Parathyroid adenoma (tissue), 2 donors: ENCODE measurements around the gene CACHD1.
"Not testable (repeated sequence)": the region's sequence is repeated elsewhere in the genome, so short reads cannot be mapped to it uniquely, and the experiment has no call there.

ENCODE experiments used
- H2AFZ ChIP-seq: fragments of 300-600 bp; sonication (generic); one replicate; pipeline ENCODE4 v1.7.0; 2017; ENCODE audit warnings: antibody characterized with exemption, mild to moderate bottlenecking
- H3K27ac ChIP-seq: fragments of 300-600 bp; sonication (generic); one replicate; pipeline ENCODE4 v1.7.0; 2017
- H3K27me3 ChIP-seq: fragments of 300-600 bp; sonication (generic); one replicate; pipeline ENCODE4 v1.7.0; 2017; ENCODE audit warnings: low read length; ENCODE audit not compliant: control insufficient read depth, insufficient read depth
- H3K36me3 ChIP-seq: fragments of 300-600 bp; sonication (generic); one replicate; pipeline ENCODE4 v1.7.0; 2017; ENCODE audit warnings: low read length; ENCODE audit not compliant: control insufficient read depth, insufficient read depth
- H3K4me1 ChIP-seq: fragments of 300-600 bp; sonication (generic); one replicate; pipeline ENCODE4 v1.7.0; 2017; ENCODE audit warnings: control low read depth
- H3K4me2 ChIP-seq: fragments of 300-600 bp; sonication (generic); one replicate; pipeline ENCODE4 v1.7.0; 2017; ENCODE audit warnings: low read length
- H3K4me3 ChIP-seq: fragments of 300-600 bp; sonication (generic); one replicate; pipeline ENCODE4 v1.7.0; 2017; ENCODE audit warnings: low read depth, low read length
- H3K79me2 ChIP-seq: fragments of 300-600 bp; sonication (generic); one replicate; pipeline ENCODE4 v1.7.0; 2017; ENCODE audit warnings: control low read depth
- H3K9ac ChIP-seq: fragments of 300-600 bp; sonication (generic); one replicate; pipeline ENCODE4 v1.7.0; 2017; ENCODE audit warnings: mild to moderate bottlenecking
- H3K9me3 ChIP-seq: fragments of 300-600 bp; sonication (generic); one replicate; pipeline ENCODE4 v1.7.0; 2017; ENCODE audit warnings: low read length; ENCODE audit not compliant: control insufficient read depth
- TF ChIP-seq, protein P1 (sequence below): fragments of 300-600 bp; sonication (generic); IDR thresholded peaks from one replicate; pipeline ENCODE4 v1.7.0; 2017; ENCODE audit warnings: antibody characterized with exemption, mild to moderate bottlenecking
- donor health status: primary hyperparathyroidism.

CACHD1 gene

DNA sequence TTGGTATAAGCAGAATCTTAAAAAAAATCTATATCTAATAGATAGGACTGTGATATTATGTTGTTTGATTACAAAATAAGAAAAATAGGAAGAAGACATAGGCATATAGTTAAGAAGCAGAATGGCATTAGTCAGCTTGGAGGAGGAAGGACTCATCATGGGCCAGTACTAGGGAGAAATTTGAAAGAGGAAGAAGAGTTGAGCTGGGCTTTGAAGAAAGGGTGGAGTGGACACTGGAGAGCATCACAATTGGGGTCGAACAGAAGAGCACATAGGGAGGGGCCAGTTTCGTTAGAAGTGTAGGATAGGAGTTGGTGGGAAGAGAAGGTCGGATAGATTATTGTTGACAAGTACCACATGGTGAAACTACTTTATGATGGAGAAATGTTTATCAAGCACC is 129.3 kb downstream of the CACHD1 start:
- TF ChIP-seq, protein P1, sequence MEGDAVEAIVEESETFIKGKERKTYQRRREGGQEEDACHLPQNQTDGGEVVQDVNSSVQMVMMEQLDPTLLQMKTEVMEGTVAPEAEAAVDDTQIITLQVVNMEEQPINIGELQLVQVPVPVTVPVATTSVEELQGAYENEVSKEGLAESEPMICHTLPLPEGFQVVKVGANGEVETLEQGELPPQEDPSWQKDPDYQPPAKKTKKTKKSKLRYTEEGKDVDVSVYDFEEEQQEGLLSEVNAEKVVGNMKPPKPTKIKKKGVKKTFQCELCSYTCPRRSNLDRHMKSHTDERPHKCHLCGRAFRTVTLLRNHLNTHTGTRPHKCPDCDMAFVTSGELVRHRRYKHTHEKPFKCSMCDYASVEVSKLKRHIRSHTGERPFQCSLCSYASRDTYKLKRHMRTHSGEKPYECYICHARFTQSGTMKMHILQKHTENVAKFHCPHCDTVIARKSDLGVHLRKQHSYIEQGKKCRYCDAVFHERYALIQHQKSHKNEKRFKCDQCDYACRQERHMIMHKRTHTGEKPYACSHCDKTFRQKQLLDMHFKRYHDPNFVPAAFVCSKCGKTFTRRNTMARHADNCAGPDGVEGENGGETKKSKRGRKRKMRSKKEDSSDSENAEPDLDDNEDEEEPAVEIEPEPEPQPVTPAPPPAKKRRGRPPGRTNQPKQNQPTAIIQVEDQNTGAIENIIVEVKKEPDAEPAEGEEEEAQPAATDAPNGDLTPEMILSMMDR, result no peak
- Histone ChIP-seq H3K4me1 (peaks cover 28% of the 10 kb centered on the region), H3K4me3 (no peak overlapping the region), H3K9ac (no peak overlapping the region), H3K9me3 (no peaks in the 10 kb centered on the region), H3K79me2 (no peaks in the 10 kb centered on the region), H3K36me3 (no peaks in the 10 kb centered on the region), H2AFZ (no peak overlapping the region), H3K27ac (peak overlapping the region; percentile 42), H3K27me3 (no peaks in the 10 kb centered on the region), H3K4me2 (no peak overlapping the region)

DNA sequence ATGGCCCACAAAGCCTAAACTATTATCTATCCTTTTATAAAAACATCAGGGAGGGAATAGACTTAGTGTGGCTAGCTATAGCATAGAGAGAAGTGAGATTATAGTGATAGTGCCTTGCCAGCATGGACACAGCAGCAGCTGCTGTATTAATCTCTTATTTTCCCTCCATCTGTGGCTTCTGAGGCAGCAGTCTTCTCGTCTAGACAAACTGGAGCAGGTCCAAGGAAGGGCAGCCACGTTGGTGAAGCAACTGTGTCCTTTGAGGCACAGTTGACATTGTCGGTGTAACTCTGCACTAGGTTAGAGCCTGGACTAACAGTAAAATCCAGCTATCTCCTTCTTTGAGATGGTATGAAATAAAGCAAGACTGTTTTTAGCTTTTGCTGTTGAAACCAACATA is 131.3 kb downstream of the CACHD1 start:
- no peak overlapping the region for H2AFZ ChIP-seq
- TF ChIP-seq, protein P1, result no peak
- no peak overlapping the region for H3K4me3 ChIP-seq
- no peak overlapping the region for H3K27ac ChIP-seq
- H3K4me2 ChIP-seq, result no peak overlapping the region
- no peaks in the 10 kb centered on the region for H3K27me3 ChIP-seq
- peaks cover 15% of the 10 kb centered on the region for H3K4me1 ChIP-seq
- H3K36me3 ChIP-seq, result no peaks in the 10 kb centered on the region
- no peaks in the 10 kb centered on the region for H3K9me3 ChIP-seq
- peaks cover 3% of the 10 kb centered on the region for H3K79me2 ChIP-seq
- no peak overlapping the region for H3K9ac ChIP-seq

DNA sequence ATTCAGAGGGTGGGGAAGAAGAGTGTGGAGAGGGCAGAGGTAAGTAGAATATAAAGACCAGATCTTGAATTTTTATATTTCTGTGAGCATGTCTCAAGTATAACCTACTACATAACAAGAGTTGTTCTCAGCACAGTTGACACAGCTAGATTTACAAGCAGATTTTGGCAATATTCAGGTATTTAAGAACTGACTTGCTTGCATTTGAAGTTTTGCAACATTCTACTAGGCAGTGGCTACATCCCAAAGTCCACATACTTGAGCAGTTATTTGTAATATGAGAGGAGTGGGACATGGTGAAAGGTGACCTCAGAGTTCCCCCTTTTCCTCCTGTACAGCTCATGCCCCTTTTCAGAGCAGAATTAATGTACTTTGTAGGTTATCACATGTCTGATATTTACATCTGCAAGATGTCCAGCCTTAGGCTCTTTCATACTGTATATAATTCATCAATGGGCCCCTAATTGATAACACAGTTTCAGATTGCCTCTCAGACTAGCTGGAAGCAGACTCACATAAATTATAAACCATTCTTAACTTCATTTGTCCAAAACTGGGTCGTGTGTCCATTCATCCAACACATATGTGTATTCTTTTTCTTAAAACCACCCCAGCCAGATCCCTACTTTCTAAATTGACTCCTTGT is 138.2 kb downstream of the CACHD1 start:
- no peaks in the 10 kb centered on the region for H3K36me3 ChIP-seq
- TF ChIP-seq, protein P1, result no peak
- no peak overlapping the region for H3K4me2 ChIP-seq
- H3K27ac ChIP-seq, result no peak overlapping the region
- no peaks in the 10 kb centered on the region for H3K4me1 ChIP-seq
- no peaks in the 10 kb centered on the region for H3K27me3 ChIP-seq
- no peak overlapping the region for H3K4me3 ChIP-seq
- no peak overlapping the region for H2AFZ ChIP-seq
- H3K9me3 ChIP-seq, result no peaks in the 10 kb centered on the region
- peaks cover 3% of the 10 kb centered on the region for H3K79me2 ChIP-seq
- no peak overlapping the region for H3K9ac ChIP-seq

DNA sequence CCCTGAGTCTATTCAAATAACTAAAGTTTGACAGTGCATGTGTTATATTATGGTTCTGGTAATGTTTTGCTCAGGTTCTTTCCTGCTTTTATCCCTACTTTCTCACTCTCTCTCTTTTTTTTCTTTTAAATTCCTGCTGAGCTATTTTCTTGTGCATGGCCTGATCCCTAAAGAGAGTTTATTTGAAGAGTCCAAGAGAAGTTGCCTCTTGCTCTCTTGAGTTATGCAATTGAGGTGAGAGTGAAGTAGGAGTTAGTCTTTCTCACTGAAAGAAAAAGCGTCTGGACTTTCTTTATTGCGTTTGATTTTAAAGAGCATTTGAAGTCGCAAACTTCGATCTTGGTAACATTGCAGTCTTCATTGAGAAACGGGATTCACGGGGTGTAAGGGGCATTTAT is 138.7 kb downstream of the CACHD1 start:
- H3K4me2 ChIP-seq, result no peak overlapping the region
- H3K9ac ChIP-seq, result no peak overlapping the region
- H3K27ac ChIP-seq, result no peak overlapping the region
- H3K27me3 ChIP-seq, result no peaks in the 10 kb centered on the region
- no peak overlapping the region for H3K4me3 ChIP-seq
- no peaks in the 10 kb centered on the region for H3K4me1 ChIP-seq
- no peak overlapping the region for H2AFZ ChIP-seq
- TF ChIP-seq, protein P1, result no peak
- no peaks in the 10 kb centered on the region for H3K36me3 ChIP-seq
- H3K9me3 ChIP-seq, result no peaks in the 10 kb centered on the region
- peaks cover 3% of the 10 kb centered on the region for H3K79me2 ChIP-seq

DNA sequence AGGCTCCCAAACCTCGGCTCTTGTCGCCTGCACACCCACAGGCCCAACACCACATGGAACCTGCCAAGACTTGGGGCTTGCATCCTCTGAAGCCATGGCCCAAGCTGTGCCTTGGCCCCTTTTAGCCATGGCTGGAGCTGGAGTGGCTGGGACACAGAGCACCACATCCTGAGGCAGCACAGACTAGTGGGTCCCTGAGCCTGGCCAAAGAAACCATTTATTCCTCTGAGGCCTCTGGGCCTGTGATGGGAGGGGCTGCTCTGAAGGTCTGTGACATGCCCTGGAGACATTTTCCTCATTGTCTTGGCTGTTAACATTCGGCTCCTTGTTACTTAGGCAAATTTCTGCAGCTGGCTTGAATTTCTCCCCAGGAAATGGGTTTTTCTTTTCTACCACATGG is 141.0 kb downstream of the CACHD1 start:
- not testable (repeated sequence) for H3K36me3 ChIP-seq, H3K4me1 ChIP-seq, H2AFZ ChIP-seq, H3K4me2 ChIP-seq, H3K4me3 ChIP-seq, H3K27me3 ChIP-seq, H3K79me2 ChIP-seq, H3K9ac ChIP-seq, H3K9me3 ChIP-seq, H3K27ac ChIP-seq
